Activated CD4-positive, CD25-positive, alpha-beta regulatory T cell treated with anti-CD3 and anti-CD28 coated beads, Interleukin-2, amount 50 U/mL, for 72 hours (primary cell): Measurements from ENCODE around the gene DNAJC9.

Source experiments
- DNase-seq: peaks from one replicate; pipeline ENCODE4 v3.0.0; 2021

DNAJC9 gene

GRCh38 chr10:73234695-73235094 is 12.4 kb downstream of the DNAJC9 start:
- DNase-seq = no peak

- DNase-seq = no peak
Observed at GRCh38 chr10:73233883-73234282, 13.2 kb downstream of the DNAJC9 start.

- DNase-seq = no peak
Observed at GRCh38 chr10:73232887-73233286, 14.2 kb downstream of the DNAJC9 start.

GRCh38 chr10:73229567-73229966 is 17.5 kb downstream of the DNAJC9 start:
- DNase-seq = no peak

GRCh38 chr10:73228247-73228646 is 18.8 kb downstream of the DNAJC9 start:
- DNase-seq = no peak

- no peak for DNase-seq
Observed at GRCh38 chr10:73226663-73227062, 20.4 kb downstream of the DNAJC9 start.

- DNase-seq = no peak
Observed at GRCh38 chr10:73225518-73225917, 21.5 kb downstream of the DNAJC9 start.

GRCh38 chr10:73220989-73221388 is 26.1 kb downstream of the DNAJC9 start:
- DNase-seq = no peak

- DNase-seq = no peak
Observed at GRCh38 chr10:73219384-73219783, 27.7 kb downstream of the DNAJC9 start.

- no peak for DNase-seq
Observed at GRCh38 chr10:73218431-73219191, 28.4 kb downstream of the DNAJC9 start.

- DNase-seq = no peak
Observed at GRCh38 chr10:73217628-73218027, 29.4 kb downstream of the DNAJC9 start.

- DNase-seq = no peak
Observed at GRCh38 chr10:73215749-73216148, 31.3 kb downstream of the DNAJC9 start.

GRCh38 chr10:73211106-73211811 is 35.8 kb downstream of the DNAJC9 start:
- DNase-seq = no peak

GRCh38 chr10:73210395-73211105 is 36.5 kb downstream of the DNAJC9 start:
- DNase-seq = no peak

- no peak for DNase-seq
Observed at GRCh38 chr10:73209705-73210104, 37.4 kb downstream of the DNAJC9 start.

GRCh38 chr10:73207883-73208282 is 39.2 kb downstream of the DNAJC9 start:
- DNase-seq = no peak

GRCh38 chr10:73206385-73206784 is 40.7 kb downstream of the DNAJC9 start:
- no peak for DNase-seq

GRCh38 chr10:73205890-73206289 is 41.2 kb downstream of the DNAJC9 start:
- DNase-seq = no peak

- no peak for DNase-seq
Observed at GRCh38 chr10:73205081-73205480, 42.0 kb downstream of the DNAJC9 start.
